Activated CD4-positive, alpha-beta T cell treated with anti-CD3 and anti-CD28 coated beads, Interleukin-2, amount 10 ng/mL, durations not matched to agents 7 days and 5 days (primary cell): Measurements from ENCODE around the gene PAF1. TPM values are rescaled to one million over a fixed set of nuclear protein-coding genes. Genes with fewer than 3 reads are reported as not detected.

Source experiments
- CTCF ChIA-PET: fragments of 350-600 bp; sonication (Branson Sonifier 250); formaldehyde crosslinking; loops from one replicate; lab custom pipeline; 2021; ENCODE audit warnings: antibody characterized with exemption; lab: Charles Lee
- POLR2A ChIA-PET: fragments of 350-600 bp; sonication (Branson Sonifier 250); formaldehyde crosslinking; loops from one replicate; lab custom pipeline; 2021; ENCODE audit warnings: antibody characterized with exemption; lab: Charles Lee
- DNase-seq: peaks from one replicate; pipeline ENCODE4 v3.0.0-alpha.2; 2020
- H3K27ac Mint-ChIP-seq: one replicate; pipeline ENCODE4 v1.8.0; 2021; ENCODE audit warnings: mild to moderate bottlenecking, moderate library complexity, mixed read lengths
- H3K27me3 Mint-ChIP-seq: one replicate; pipeline ENCODE4 v1.8.0; 2021; ENCODE audit warnings: mixed read lengths
- H3K36me3 Mint-ChIP-seq: one replicate; pipeline ENCODE4 v1.8.0; 2021; ENCODE audit warnings: low read depth, mixed read lengths
- H3K4me1 Mint-ChIP-seq: one replicate; pipeline ENCODE4 v1.8.0; 2021; ENCODE audit warnings: mixed read lengths
- H3K4me3 Mint-ChIP-seq: one replicate; pipeline ENCODE4 v1.8.0; 2021; ENCODE audit warnings: mild to moderate bottlenecking, moderate library complexity, mixed read lengths
- H3K9me3 Mint-ChIP-seq: one replicate; pipeline ENCODE4 v1.8.0; 2021; ENCODE audit warnings: mixed read lengths
- total RNA-seq, 2 experiments: library from RNA; stranded (reverse); gene quantifications; one replicate each; pipeline ENCODE4 v1.2.3, GENCODE V29; 2021

Gene PAF1
- total RNA-seq, 2 experiments from 2014 or later, result 43.8 to 44.5 TPM

DNA sequence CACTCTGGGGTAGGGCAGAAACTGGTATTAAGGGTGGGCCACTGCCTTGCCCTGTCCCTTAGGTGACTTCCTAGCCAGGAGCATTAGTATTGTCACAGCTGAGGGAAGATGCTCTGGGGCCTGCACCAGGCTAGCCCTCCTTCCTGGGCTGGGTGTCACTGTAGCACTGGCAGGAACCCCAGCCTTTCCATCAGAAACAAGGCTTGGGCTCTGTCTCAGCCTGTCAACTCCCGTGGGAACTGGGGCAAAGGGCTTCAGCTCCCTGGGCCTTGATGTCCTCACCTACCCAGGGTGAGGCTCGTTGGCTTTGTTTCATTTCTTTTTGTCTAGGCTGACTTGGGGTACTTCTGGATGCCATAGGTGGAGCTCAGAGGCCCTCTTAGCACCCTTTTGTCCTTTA is 18.0 kb downstream of the PAF1 start:
- ChIA-PET POLR2A (no interaction called here), CTCF (interaction anchor here (1.5 kb wide), 1 partner anchor 30 kb away, joined by 4 read pairs; the partner anchor contains the start of gene SAMD4B)
- no peak overlapping the region for H3K27ac Mint-ChIP-seq
- no peak overlapping the region for H3K4me3 Mint-ChIP-seq
- H3K9me3 Mint-ChIP-seq, result no peaks in the 10 kb centered on the region
- DNase-seq, result no peak
- no peaks in the 10 kb centered on the region for H3K4me1 Mint-ChIP-seq
- H3K36me3 Mint-ChIP-seq, result peaks cover 41% of the 10 kb centered on the region
- H3K27me3 Mint-ChIP-seq, result no peaks in the 10 kb centered on the region

DNA sequence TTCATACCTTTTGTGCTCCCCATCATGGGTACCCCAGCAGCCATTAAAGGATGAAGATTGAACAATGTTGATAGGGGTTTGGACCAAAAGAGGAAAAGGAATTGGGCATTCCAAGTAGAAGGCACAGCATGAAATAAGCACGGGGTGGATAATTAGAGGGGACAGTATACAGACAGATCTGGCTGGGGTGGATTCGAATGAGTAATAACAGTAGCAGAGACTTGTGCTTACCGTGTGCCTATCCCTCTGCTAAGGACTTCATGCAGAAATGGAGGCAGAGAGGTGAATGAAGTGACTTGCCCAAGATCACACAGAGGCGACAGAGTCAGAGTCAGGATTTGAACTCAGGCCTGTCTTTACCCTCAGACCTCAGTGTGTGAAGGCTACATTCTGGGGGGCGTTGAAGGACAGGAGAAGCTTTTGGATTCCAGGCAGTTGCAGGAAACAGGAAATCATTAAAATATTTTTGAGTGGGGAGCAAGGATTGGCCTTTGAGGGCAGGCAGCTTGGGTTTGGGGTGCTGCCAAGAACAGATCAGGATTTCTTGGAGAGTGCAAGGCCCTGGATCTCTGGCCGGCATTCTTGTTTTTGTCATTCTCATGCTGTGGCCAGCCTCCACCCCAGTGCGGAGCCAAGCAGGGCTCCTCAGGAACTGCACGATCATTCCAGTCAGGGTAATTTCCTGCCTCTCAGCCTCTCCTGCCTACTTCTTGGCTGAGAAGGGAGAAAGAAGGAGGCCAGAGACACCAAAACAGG is 18.7 kb downstream of the PAF1 start:
- CTCF ChIA-PET, result no interaction called here
- no peak overlapping the region for H3K4me3 Mint-ChIP-seq
- no peak overlapping the region for H3K27ac Mint-ChIP-seq
- no peak for DNase-seq
- H3K27me3 Mint-ChIP-seq, result no peaks in the 10 kb centered on the region
- peaks cover 37% of the 10 kb centered on the region for H3K36me3 Mint-ChIP-seq
- H3K9me3 Mint-ChIP-seq, result no peaks in the 10 kb centered on the region
- H3K4me1 Mint-ChIP-seq, result no peaks in the 10 kb centered on the region
- POLR2A ChIA-PET, result no interaction called here

DNA sequence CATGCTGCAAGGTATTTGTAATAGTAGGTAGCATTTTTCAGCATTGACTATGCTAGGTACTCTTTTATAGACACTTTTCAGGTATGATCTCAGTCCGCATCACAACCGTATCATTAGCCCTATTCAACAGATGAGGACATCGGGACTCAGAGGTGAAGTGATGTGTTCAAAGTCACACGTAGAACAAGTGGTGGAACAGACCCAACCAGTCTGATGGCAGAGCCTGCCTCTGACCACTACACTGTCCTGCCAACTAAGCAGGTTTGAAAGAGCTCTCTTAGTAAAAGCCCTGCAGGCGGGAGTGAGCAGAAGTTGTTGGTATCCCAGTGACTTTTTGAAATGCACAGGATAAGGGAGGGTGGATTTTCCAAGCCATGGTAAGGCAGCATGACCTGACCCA is 20.2 kb downstream of the PAF1 start:
- Mint-ChIP-seq H3K36me3 (peaks cover 29% of the 10 kb centered on the region), H3K27ac (no peak overlapping the region), H3K27me3 (no peaks in the 10 kb centered on the region), H3K4me1 (no peaks in the 10 kb centered on the region), H3K9me3 (no peaks in the 10 kb centered on the region), H3K4me3 (no peak overlapping the region)
- DNase-seq, result no peak
- ChIA-PET POLR2A (no interaction called here), CTCF (interaction anchor here (0.6 to 1.5 kb wide), 6 partner anchors 8 to 1037 kb away, joined by 3 to 5 read pairs (median 4); partner anchors contain the start of gene SAMD4B)

- Mint-ChIP-seq H3K9me3 (no peaks in the 10 kb centered on the region), H3K36me3 (peaks cover 34% of the 10 kb centered on the region), H3K4me1 (no peaks in the 10 kb centered on the region), H3K4me3 (no peak overlapping the region), H3K27ac (no peak overlapping the region), H3K27me3 (no peaks in the 10 kb centered on the region)
- no peak for DNase-seq
- ChIA-PET POLR2A (no interaction called here), CTCF (interaction anchor here (0.7 to 1.5 kb wide), 2 partner anchors 14 to 22 kb away, joined by 3 read pairs; no protein-coding TSS in a partner anchor)
Observed at GRCh38 chr19:39369200-39369599, 21.7 kb downstream of the PAF1 start.

GRCh38 chr19:39365531-39365930 is 25.4 kb downstream of the PAF1 start:
- H3K4me3 Mint-ChIP-seq, result no peak overlapping the region
- H3K27ac Mint-ChIP-seq, result no peak overlapping the region
- no peaks in the 10 kb centered on the region for H3K27me3 Mint-ChIP-seq
- CTCF ChIA-PET, result interaction anchor here (1.1 kb wide), 1 partner anchor 23 kb away, joined by 4 read pairs; the partner anchor contains the start of gene SAMD4B
- H3K4me1 Mint-ChIP-seq, result no peaks in the 10 kb centered on the region
- H3K9me3 Mint-ChIP-seq, result no peaks in the 10 kb centered on the region
- H3K36me3 Mint-ChIP-seq, result peaks cover 24% of the 10 kb centered on the region
- no peak for DNase-seq
- POLR2A ChIA-PET, result no interaction called here

DNA sequence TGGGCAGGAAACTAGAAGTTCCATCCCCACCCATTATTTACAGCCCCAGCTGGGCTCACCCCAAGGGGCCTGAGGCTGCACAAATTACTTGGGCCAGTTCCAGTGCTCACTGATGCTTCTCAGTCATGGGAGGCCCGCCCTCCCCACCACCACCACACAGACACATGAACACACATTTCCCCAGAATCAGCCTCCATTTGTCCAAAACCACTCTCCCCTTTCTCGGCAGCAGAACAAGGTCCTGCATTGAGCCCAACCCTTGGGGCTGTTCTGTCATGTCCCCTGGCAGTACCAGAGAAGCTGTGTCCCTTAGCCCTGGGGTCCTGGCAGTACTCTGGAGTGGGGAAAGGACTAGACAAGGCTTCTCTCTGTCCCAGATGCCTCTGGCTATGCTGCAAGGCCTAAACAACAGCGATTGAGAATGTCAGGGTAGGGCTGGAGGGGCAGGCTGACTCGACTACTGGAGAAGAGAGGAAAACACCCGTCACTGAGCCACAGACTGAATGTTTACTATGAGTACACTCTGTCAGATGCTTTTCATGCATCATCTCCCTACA is 26.9 kb downstream of the PAF1 start:
- no peak overlapping the region for H3K27ac Mint-ChIP-seq
- ChIA-PET CTCF (interaction anchor here (0.6 kb wide), 1 partner anchor 625 kb away, joined by 3 read pairs; no protein-coding TSS in a partner anchor), POLR2A (no interaction called here)
- H3K36me3 Mint-ChIP-seq, result peaks cover 23% of the 10 kb centered on the region
- H3K27me3 Mint-ChIP-seq, result no peaks in the 10 kb centered on the region
- DNase-seq, result no peak
- no peaks in the 10 kb centered on the region for H3K4me1 Mint-ChIP-seq
- H3K9me3 Mint-ChIP-seq, result no peaks in the 10 kb centered on the region
- no peak overlapping the region for H3K4me3 Mint-ChIP-seq

DNA sequence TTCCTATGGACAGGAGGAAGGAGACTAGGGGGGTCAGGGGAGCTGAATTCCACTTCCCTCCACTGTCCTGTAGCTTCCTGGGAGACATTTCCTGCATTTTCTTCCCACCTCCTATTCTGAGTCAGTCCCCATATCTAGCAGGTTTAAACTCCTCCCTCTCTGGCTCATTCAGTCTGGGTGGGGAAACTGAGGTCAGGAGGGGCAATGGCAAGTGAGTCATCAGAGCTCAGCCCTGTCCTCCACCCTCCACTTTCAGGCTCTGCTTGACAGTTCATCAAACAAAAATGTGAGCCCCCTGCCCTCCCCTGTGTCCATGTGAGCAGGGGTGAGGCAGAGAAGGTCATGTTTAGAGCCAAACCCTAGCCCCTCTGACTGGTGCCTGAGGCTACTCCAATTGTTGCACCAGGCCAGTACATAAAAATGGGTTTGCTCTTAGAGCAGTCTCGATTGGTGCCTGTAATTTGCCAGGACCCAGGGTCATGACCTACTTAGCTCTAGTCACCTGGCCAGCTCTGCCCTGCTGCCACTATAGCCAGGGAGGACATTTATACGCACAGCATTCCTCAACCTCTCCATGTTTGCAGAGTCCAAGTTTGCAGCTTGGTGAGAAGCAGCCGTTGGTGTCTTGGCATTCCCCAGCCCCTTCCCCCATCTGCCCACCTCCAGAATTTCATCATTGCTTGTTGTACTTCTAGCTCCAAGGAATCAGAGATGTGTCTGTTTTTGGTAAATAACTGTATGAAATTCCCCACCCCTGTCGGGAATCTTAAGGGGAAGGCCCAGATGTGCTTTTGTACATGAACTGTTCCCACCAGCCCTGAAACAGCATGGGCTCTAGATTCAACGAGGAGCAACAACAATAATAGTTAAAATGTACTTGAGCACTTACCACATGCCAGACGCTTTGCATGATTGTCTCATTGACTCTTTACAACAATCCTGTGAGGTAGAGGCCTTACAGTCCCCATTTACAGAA is 27.9 kb downstream of the PAF1 start:
- CTCF ChIA-PET, result interaction anchor here (0.6 to 1.6 kb wide), 6 partner anchors 8 to 624 kb away, joined by 3 to 5 read pairs (median 3); no protein-coding TSS in a partner anchor
- H3K9me3 Mint-ChIP-seq, result no peaks in the 10 kb centered on the region
- H3K36me3 Mint-ChIP-seq, result peaks cover 19% of the 10 kb centered on the region
- no peaks in the 10 kb centered on the region for H3K27me3 Mint-ChIP-seq
- no peak overlapping the region for H3K4me3 Mint-ChIP-seq
- no peak for DNase-seq
- POLR2A ChIA-PET, result interaction anchor here (0.6 kb wide), 1 partner anchor 26 kb away, joined by 4 read pairs; no protein-coding TSS in a partner anchor
- no peaks in the 10 kb centered on the region for H3K4me1 Mint-ChIP-seq
- H3K27ac Mint-ChIP-seq, result no peak overlapping the region

DNA sequence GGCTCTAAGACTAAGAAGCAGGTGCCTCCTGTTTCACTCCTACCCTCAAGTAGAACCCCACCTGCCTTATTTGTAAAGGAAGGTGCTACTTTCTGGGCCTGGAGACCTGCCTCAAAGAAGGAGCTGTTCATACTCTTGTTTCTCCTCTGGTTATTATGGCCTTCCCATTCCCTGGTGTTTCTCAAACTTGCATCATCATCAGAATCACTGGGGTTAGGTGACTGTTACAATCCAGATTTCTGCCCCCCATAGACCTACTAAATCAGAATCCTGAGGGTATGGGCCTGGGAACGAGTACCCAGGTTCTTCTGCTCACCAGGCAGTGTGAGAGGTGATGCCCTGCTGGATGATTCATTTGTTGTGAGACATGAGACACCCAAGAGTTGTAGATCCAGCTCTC is 30.3 kb downstream of the PAF1 start:
- CTCF ChIA-PET, result no interaction called here
- Mint-ChIP-seq H3K4me1 (no peaks in the 10 kb centered on the region), H3K27me3 (no peaks in the 10 kb centered on the region), H3K36me3 (peaks cover 33% of the 10 kb centered on the region), H3K27ac (peak overlapping the region; percentile 25), H3K9me3 (no peaks in the 10 kb centered on the region), H3K4me3 (no peak overlapping the region)
- no peak for DNase-seq
- POLR2A ChIA-PET, result no interaction called here

DNA sequence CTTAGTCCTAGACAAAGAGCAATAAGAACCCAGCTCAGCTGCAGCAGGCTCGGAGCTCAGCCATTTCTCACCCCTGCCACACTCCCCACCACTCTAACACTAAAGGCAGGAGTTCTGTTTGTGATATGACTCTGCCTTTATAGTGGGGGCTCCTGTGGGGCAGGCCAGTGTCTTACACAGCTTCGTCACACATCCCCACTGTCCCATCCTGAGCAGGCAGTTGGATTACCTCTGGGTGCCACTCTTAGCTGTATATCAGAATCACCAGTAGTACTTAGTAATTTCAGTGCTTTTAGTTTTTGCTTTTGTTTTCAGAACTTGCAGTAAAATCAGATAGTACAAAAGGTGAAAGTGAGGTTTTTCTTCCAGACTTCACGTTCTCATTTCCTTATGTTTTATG is 31.9 kb downstream of the PAF1 start:
- DNase-seq, result no peak
- POLR2A ChIA-PET, result no interaction called here
- H3K4me3 Mint-ChIP-seq, result no peak overlapping the region
- H3K4me1 Mint-ChIP-seq, result peaks cover 1% of the 10 kb centered on the region
- H3K9me3 Mint-ChIP-seq, result no peaks in the 10 kb centered on the region
- CTCF ChIA-PET, result no interaction called here
- peaks cover 35% of the 10 kb centered on the region for H3K36me3 Mint-ChIP-seq
- no peaks in the 10 kb centered on the region for H3K27me3 Mint-ChIP-seq
- H3K27ac Mint-ChIP-seq, result no peak overlapping the region

GRCh38 chr19:39356647-39357046 is 34.3 kb downstream of the PAF1 start:
- H3K36me3 Mint-ChIP-seq, result peaks cover 43% of the 10 kb centered on the region
- H3K4me1 Mint-ChIP-seq, result peaks cover 9% of the 10 kb centered on the region
- DNase-seq, result no peak
- H3K9me3 Mint-ChIP-seq, result no peaks in the 10 kb centered on the region
- ChIA-PET POLR2A (no interaction called here), CTCF (interaction anchor here (1.1 kb wide), 1 partner anchor 55 kb away, joined by 3 read pairs; no protein-coding TSS in a partner anchor)
- H3K27ac Mint-ChIP-seq, result no peak overlapping the region
- H3K27me3 Mint-ChIP-seq, result no peaks in the 10 kb centered on the region
- H3K4me3 Mint-ChIP-seq, result no peak overlapping the region

- Mint-ChIP-seq H3K4me1 (peaks cover 15% of the 10 kb centered on the region), H3K9me3 (no peaks in the 10 kb centered on the region), H3K27ac (no peak overlapping the region), H3K36me3 (peaks cover 48% of the 10 kb centered on the region), H3K4me3 (no peak overlapping the region), H3K27me3 (no peaks in the 10 kb centered on the region)
- no peak for DNase-seq
- ChIA-PET CTCF (interaction anchor here (0.8 kb wide), 1 partner anchor 45 kb away, joined by 3 read pairs; no protein-coding TSS in a partner anchor), POLR2A (no interaction called here)
Observed at GRCh38 chr19:39356073-39356472, 34.8 kb downstream of the PAF1 start.

- Mint-ChIP-seq H3K36me3 (peaks cover 45% of the 10 kb centered on the region), H3K27me3 (no peaks in the 10 kb centered on the region), H3K4me3 (no peak overlapping the region), H3K4me1 (peaks cover 16% of the 10 kb centered on the region), H3K9me3 (no peaks in the 10 kb centered on the region), H3K27ac (no peak overlapping the region)
- ChIA-PET CTCF (interaction anchor here (0.8 kb wide), 1 partner anchor 46 kb away, joined by 3 read pairs; no protein-coding TSS in a partner anchor), POLR2A (interaction anchor here (0.6 kb wide), 1 partner anchor 15 kb away, joined by 4 read pairs; no protein-coding TSS in a partner anchor)
- no peak for DNase-seq
Observed at GRCh38 chr19:39355253-39355652, 35.7 kb downstream of the PAF1 start.
